GM19035 (cell line): ENCODE results near the gene GPR18.
"Not testable (repeated sequence)": the region's sequence is repeated elsewhere in the genome, so short reads cannot be mapped to it uniquely, and the experiment has no call there.

Experiments used
- ATAC-seq: cut with Tn5 transposase; IDR thresholded peaks from one replicate; pipeline ENCODE4 v1.9.1; 2021; ENCODE audit not compliant: unreplicated experiment

GPR18 gene

DNA sequence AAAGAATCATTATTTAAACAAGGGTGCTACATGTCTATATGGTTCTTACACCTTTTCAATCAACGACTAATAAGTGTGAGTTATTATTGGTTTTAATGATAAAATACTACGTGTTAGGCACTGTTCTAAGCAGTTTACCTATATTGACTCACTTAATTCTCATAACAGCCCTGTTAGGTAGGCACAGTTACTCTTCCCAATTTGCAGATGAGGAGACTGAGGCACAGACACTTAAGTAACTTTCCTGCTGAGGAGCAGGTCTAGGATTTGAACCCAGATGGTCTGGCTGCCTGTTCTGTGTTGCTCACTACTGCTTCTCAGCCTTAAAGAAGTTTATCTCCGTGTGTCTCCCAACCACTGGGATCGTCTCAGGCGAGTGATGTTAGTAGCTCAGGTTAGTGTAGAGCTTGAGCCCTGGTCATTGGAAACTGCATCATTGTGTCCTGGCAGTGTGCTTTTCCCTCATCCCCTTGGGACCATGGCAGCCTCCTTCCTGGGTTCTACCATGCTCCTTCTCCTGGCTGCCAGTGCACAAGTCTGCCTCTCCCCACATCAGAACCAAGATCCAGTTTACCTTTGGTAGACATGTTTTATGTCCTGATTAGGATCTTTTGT lies 46.7 kb downstream of the GPR18 start:
- ATAC-seq = no peak

DNA sequence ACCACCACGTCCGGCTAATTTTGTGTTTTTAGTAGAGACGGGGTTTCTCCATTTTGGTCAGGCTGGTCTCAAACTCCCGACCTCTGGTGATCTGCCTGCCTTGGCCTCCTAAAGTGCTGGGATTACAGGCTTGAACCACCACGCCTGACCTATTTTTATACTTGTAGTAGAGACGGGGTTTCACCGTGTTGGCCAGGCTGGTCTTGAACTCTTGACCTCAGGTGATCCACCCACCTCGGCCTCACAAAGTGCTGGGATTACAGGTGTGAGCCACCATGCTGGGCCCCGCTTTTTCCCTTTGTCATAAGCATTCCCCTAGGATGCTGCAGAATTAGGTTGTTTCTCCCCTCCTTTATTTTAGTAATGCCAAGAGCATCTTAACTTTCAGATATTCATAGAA lies 47.6 kb downstream of the GPR18 start:
- ATAC-seq = not testable (repeated sequence)

DNA sequence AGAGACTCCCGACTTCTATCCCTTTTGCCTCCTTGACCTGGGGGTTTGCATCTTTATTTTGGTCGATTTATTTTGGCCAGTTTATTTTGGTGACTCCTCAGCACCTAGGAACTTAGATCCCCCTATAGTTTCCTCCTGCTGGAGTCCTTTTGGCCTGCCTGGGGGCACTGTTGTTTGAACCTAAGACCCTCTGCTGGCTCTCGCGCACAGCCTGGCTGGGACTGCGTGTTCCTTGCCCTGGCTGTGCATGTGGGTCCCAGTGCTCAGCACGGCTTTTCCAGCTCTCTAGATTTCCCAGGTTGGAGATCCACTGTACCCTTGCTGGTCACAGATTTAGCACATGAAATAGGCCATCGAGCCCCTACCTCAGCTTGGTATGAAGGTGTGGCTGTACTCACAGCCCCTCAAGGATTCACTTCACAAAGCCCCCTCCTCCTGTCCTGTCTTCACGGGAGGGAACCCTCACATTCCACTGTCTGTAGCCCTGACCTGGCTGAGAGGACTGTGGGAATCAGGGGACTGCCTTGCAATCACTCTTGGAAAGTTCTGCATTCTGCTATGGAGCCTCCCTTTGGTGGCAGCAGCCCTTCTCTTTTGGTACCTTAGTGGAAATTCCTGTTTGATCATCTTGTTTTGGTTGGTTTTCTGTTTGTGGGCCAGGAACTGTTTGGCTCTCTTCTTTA lies 49.2 kb downstream of the GPR18 start:
- no peak for ATAC-seq

DNA sequence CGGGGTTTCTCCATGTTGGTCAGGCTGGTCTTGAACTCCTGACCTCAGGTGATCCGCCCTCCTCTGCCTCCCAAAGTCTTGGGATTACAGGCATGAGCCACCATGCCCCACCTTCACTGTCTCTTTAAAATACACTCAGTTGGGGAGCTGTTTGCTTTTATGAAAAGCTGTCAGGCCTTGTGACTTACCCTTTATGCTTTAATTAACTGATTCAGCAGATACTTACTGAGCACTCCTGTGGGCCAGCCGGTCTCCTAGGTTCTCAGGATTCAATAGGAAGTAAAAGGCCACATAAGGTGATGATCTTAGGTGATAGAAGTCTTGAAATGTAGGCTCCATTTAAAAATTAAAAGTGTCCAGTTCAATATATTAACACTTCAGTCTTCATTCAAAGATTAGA lies 50.0 kb downstream of the GPR18 start:
- no peak for ATAC-seq

DNA sequence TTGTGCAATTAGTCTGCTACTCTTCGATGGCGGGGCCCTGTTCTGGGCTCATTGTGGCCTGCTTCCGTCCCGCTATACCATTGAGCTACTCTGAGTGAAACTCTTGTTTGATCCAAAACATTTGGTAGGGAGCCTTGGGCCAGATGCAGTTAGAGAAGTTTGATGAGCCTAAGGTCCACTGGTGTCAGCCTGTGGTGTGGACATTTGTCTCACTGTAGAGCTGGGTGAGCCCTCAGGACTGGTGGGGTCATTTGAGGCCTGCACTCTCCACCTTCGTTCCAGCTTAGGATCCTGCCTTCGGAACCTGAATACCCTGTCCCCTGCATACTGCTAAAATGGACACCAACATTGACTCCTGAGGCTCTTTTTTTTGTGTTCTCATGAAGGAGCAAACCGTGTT lies 50.7 kb downstream of the GPR18 start:
- ATAC-seq = no peak

DNA sequence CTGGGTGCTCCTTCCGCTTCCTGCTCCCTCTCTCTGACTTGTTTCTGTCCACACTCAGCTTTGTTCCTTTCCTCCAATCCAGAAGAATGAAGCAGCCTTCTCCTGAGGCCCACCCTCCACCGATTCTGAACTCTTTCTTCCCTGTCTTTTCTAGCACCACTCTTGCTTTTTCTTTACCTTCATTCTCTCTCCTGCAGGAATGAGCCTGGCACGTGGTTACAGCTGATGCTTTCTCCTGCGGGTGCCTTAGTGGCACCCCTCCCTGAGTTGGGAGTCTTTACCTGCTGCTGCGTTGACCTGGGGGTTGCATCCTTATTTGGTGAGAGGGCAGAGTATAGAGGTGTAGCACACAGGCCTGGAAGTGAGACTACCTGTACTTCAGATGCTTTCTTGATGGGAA lies 51.3 kb downstream of the GPR18 start:
- ATAC-seq = no peak

DNA sequence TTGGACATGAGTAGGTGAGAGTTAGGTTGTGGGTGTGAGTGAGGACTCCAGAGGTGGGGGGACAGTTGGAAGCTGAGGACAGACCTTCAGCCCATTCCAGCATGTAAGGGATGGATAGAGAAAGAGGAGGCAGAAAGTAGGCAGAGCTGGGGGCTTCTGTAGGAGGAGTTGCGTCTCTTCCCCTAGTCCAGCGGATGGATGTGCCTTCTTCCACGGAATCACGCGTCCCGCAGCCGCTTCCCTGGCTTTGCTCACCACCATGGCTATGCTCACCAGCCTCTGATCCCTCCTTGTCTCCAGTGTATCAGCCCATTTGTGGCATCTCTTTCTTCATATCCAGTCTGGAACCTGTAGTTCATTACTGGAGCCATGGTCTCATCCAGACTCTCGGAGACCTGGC lies 52.0 kb downstream of the GPR18 start:
- no peak for ATAC-seq

DNA sequence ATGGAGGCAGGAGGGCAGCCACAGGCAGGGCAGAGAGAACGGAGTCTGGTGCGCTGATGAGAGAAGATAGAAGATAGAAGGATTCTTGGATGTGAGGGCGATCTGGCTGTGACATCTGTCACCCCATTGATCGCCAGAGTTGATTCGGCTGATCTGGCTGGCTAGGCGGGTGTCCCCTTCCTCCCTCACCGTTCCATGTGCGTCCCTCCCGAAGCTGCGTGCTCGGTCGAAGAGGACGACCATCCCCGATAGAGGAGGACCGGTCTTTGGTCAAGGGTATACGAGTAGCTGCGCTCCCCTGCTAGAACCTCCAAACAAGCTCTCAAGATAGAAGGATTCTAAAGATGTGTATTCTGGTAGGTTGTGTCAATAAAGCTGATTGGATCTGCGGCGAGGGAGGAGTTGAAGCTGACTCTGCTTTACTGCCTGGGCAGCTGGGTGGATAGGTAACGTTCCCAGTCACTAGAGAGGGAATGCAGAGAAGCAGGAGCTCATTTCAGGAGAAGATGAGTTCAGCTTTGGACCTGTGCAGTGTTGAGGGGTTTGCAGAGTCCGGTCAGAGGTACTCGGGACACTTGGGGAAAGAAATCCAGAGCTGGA lies 52.5 kb downstream of the GPR18 start:
- ATAC-seq = no peak
